ENCODE measurements around the gene SLC41A3.

SLC41A3 gene

DNA sequence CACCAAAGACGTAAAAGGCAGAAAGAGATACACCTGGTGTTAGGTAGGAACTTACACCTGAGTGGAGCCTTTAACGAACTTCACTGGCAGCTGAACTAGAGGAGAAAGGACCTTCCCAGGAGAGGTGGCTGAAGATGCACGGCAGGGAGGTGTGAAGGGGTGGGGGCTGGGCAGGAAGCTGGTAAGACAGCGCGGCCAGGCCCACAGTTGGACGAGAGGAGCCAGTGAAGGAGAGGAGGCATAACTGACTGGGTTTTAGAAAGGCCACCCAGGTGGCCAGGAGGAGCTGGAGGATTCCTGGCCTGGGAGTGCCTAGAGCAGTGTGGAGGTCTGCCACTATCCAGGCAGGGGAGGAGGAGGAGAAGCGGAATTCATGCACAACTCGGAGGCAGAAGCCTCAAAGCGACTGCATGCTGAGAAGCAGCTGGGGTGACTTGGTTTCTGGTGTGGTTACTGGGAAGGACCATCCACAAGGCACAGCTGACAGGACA is 51.9 kb downstream of the SLC41A3 start:
- Histone ChIP-seq H3K4me3 (ENCODE audit: low read depth, low read length) (no peak overlapping the region), H3K36me3 (ENCODE audit: control insufficient read depth, insufficient read depth, low read length) (peaks cover 3% of the 10 kb centered on the region; the same call in 1 of the 2 replicates), H3K27me3 (ENCODE audit: control insufficient read depth, insufficient read depth, low read length) (no peaks in the 10 kb centered on the region), H3K27ac (ENCODE audit: low read depth, low read length) (no peak overlapping the region), H3K9me3 (ENCODE audit: control insufficient read depth, insufficient read depth, low read length) (peaks cover 18% of the 10 kb centered on the region), H3K4me1 (ENCODE audit: control insufficient read depth, insufficient read depth, low read length) (0 out of 2 replicates have a peak, but pooled peaks cover 4% of the 10 kb centered on the region), H3K9ac (ENCODE audit: low read depth, low read length) (no peak overlapping the region)

DNA sequence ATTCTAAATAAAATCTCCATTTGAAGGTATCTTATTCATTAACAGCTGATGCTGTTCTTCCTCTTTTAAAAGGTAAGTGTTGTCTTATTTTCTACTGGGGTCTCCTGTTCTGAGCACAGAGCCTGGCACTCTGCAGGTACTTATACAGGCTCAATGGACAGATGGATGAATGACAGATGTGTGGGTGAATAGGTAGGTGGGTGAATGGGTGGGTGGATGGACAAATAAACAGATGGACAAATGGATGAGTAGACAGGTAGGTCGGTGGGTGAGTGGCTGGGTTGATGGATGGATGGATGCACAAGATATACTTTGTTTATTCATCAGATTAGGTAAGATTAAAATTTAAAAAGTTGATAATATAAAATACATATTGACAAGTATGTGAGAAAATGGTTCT is 53.5 kb downstream of the SLC41A3 start:
- Histone ChIP-seq H3K27me3 (ENCODE audit: control insufficient read depth, insufficient read depth, low read length) (no peaks in the 10 kb centered on the region), H3K27ac (ENCODE audit: low read depth, low read length) (no peak overlapping the region), H3K4me3 (ENCODE audit: low read depth, low read length) (no peak overlapping the region), H3K9me3 (ENCODE audit: control insufficient read depth, insufficient read depth, low read length) (peaks cover 21% of the 10 kb centered on the region), H3K4me1 (ENCODE audit: control insufficient read depth, insufficient read depth, low read length) (0 out of 2 replicates have a peak, but pooled peaks cover 4% of the 10 kb centered on the region), H3K9ac (ENCODE audit: low read depth, low read length) (no peak overlapping the region), H3K36me3 (ENCODE audit: control insufficient read depth, insufficient read depth, low read length) (peaks cover 3% of the 10 kb centered on the region; the same call in 1 of the 2 replicates)

DNA sequence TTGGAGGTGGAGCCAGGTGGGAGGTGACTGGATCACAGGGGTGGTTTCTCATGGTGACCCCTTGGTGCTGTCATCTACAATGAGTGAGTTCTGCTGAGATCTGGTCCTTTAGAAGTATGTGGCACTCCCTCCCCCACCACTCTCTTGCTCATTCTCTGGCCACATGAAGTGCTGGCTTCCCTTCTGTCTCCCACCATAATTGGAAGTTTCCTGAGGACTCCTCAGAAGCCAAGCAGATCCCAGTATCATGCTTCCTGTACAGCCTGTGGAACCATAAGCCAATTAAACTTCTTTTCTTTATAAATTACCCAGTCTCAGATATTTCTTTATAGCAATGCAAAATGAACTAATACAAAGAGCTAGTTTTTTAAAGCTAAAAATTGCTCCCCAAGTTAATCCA is 54.7 kb downstream of the SLC41A3 start:
- Histone ChIP-seq H3K27ac (ENCODE audit: low read depth, low read length) (no peak overlapping the region), H3K4me1 (ENCODE audit: control insufficient read depth, insufficient read depth, low read length) (0 out of 2 replicates have a peak, but pooled peaks cover 4% of the 10 kb centered on the region), H3K36me3 (ENCODE audit: control insufficient read depth, insufficient read depth, low read length) (peaks cover 3% of the 10 kb centered on the region; the same call in 1 of the 2 replicates), H3K4me3 (ENCODE audit: low read depth, low read length) (no peak overlapping the region), H3K27me3 (ENCODE audit: control insufficient read depth, insufficient read depth, low read length) (no peaks in the 10 kb centered on the region), H3K9me3 (ENCODE audit: control insufficient read depth, insufficient read depth, low read length) (peaks cover 21% of the 10 kb centered on the region), H3K9ac (ENCODE audit: low read depth, low read length) (no peak overlapping the region)

DNA sequence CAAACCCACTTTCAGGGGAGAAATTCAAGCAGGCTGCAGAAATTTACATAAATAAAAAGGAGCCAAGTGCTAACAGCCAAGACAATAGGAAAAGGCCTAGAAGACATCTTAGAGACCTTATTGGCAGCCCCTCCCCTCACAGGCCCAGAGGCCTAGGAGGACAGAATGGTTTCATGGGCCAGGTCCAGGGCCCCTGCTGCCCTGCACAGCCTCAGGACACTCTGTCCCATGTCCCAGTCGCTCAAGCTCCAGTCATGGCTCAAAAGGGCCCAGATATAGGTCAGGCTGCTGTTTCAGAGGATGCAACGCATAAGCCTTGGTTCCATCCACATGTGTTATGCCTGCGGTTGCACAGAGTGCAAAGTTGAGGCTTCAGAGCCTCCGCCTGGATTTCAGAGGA is 55.8 kb downstream of the SLC41A3 start:
- Histone ChIP-seq H3K4me3 (ENCODE audit: low read depth, low read length) (no peak overlapping the region), H3K36me3 (ENCODE audit: control insufficient read depth, insufficient read depth, low read length) (peaks cover 3% of the 10 kb centered on the region; the same call in 1 of the 2 replicates)

DNA sequence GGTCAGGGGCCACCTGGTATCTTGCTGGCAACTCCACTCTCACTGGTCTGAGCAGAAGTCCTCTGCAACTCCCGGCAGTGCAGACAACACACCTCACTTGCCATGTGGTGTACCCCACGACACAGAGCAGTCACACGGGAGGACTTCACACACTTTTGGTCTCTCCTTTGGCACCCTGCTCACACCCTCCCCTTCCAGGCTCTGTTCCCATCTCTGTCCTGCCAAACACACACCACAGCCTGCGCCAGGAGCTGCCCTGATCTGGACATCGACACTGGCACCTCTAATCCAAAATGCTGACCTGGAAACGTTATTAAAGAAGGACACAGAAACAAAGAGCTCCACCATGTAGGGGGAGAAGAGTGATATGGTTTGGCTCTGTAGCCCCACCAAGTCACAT is 57.2 kb downstream of the SLC41A3 start:
- H3K27ac ChIP-seq (ENCODE audit: low read depth, low read length): no peak overlapping the region
- no peak overlapping the region for H3K4me3 ChIP-seq (ENCODE audit: low read depth, low read length)
- peaks cover 15% of the 10 kb centered on the region for H3K4me1 ChIP-seq (ENCODE audit: control insufficient read depth, insufficient read depth, low read length)
- H3K36me3 ChIP-seq (ENCODE audit: control insufficient read depth, insufficient read depth, low read length): peaks cover 3% of the 10 kb centered on the region; the same call in 1 of the 2 replicates
- peaks cover 21% of the 10 kb centered on the region for H3K9me3 ChIP-seq (ENCODE audit: control insufficient read depth, insufficient read depth, low read length)
- H3K27me3 ChIP-seq (ENCODE audit: control insufficient read depth, insufficient read depth, low read length): no peaks in the 10 kb centered on the region; the same call in 1 of the 2 replicates
- no peak overlapping the region for H3K9ac ChIP-seq (ENCODE audit: low read depth, low read length)

More for the DNA sequence above, 55.8 kb downstream of the SLC41A3 start:
- Histone ChIP-seq H3K9ac (ENCODE audit: low read depth, low read length) (no peak overlapping the region), H3K4me1 (ENCODE audit: control insufficient read depth, insufficient read depth, low read length) (peaks cover 6% of the 10 kb centered on the region; the same call in 1 of the 2 replicates), H3K9me3 (ENCODE audit: control insufficient read depth, insufficient read depth, low read length) (peaks cover 21% of the 10 kb centered on the region), H3K27me3 (ENCODE audit: control insufficient read depth, insufficient read depth, low read length) (no peaks in the 10 kb centered on the region), H3K27ac (ENCODE audit: low read depth, low read length) (no peak overlapping the region)

DNA sequence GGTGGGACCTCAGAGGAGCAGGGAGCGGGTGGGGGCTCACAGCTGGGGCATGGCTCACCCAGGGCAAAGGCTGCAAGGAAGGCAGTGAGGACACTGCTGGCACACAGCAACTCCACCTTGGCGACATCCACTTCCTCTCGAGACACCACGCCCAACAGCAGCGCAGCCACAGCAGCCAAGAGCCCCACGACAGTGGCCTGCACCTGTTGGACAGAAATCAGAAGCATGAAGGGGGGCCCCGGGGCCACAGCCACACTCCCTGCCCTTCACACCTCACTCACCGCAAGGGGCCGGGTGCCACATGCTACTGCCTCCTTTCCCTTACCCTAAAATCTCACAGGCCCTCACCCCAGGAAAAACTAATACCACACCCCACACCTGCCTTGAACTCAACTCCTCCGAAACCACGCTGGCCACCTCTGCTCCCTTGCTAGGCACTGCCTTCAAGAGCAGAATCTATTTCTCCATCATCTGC is 57.6 kb downstream of the SLC41A3 start:
- Histone ChIP-seq H3K27ac (ENCODE audit: low read depth, low read length) (no peak overlapping the region), H3K27me3 (ENCODE audit: control insufficient read depth, insufficient read depth, low read length) (no peaks in the 10 kb centered on the region; the same call in 1 of the 2 replicates), H3K9ac (ENCODE audit: low read depth, low read length) (no peak overlapping the region), H3K4me3 (ENCODE audit: low read depth, low read length) (no peak overlapping the region), H3K4me1 (ENCODE audit: control insufficient read depth, insufficient read depth, low read length) (peaks cover 18% of the 10 kb centered on the region), H3K9me3 (ENCODE audit: control insufficient read depth, insufficient read depth, low read length) (peaks cover 21% of the 10 kb centered on the region), H3K36me3 (ENCODE audit: control insufficient read depth, insufficient read depth, low read length) (peaks cover 3% of the 10 kb centered on the region; the same call in 1 of the 2 replicates)

DNA sequence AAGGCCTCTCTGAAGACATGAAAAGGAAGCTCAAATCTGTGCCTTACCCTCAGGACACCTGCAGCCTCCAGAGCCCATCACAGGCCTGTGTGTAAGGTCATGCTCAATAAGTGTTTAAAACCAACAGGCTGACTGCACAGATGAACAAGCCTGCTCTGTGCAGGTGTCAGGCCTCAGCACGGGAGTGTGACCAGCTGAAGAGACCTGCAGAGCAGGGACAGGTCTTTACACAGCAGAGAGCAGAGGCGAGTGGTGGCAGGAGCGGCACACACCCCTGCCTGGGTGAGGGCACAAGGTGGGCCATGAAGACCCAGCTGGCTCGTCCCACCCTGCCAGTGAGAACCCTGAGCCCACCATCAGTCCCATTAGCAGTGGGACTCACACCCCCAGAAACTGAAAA is 58.1 kb downstream of the SLC41A3 start:
- H3K27me3 ChIP-seq (ENCODE audit: control insufficient read depth, insufficient read depth, low read length): no peaks in the 10 kb centered on the region; the same call in 1 of the 2 replicates
- H3K36me3 ChIP-seq (ENCODE audit: control insufficient read depth, insufficient read depth, low read length): peaks cover 3% of the 10 kb centered on the region; the same call in 1 of the 2 replicates
- H3K9me3 ChIP-seq (ENCODE audit: control insufficient read depth, insufficient read depth, low read length): peaks cover 21% of the 10 kb centered on the region
- H3K4me1 ChIP-seq (ENCODE audit: control insufficient read depth, insufficient read depth, low read length): peaks cover 21% of the 10 kb centered on the region
- H3K9ac ChIP-seq (ENCODE audit: low read depth, low read length): no peak overlapping the region
- H3K27ac ChIP-seq (ENCODE audit: low read depth, low read length): no peak overlapping the region
- H3K4me3 ChIP-seq (ENCODE audit: low read depth, low read length): no peak overlapping the region

DNA sequence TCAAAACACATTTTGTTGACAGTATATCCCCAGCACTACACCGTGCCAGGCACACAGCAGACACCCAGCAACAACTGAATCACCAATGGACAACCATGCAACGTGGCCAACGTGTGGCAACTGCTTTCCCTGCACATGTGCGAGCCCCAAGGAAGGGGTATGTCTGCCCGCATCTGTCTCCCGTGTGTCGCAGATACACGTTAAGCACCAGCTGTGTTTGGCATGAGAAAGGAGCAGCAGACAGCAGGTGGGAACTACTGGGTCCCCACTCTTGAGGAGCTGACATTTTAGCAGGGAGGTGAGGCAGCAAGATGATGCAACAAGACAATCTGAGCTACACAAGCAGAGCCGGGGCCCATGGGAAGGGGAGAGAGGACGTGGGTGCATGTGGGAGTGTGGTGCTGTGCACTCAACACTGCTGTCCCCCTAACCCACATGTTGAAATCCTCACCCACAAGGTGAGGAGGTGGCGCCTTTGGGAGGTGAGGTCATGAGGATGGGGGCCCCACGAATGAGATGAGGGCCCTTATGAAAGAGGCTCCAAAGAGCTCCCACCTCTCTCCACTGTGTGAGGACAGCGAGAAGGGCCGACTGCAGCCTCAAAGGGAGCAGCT is 58.7 kb downstream of the SLC41A3 start:
- Histone ChIP-seq H3K9me3 (ENCODE audit: control insufficient read depth, insufficient read depth, low read length) (peaks cover 21% of the 10 kb centered on the region), H3K4me3 (ENCODE audit: low read depth, low read length) (no peak overlapping the region), H3K4me1 (ENCODE audit: control insufficient read depth, insufficient read depth, low read length) (peaks cover 23% of the 10 kb centered on the region), H3K36me3 (ENCODE audit: control insufficient read depth, insufficient read depth, low read length) (peaks cover 3% of the 10 kb centered on the region; the same call in 1 of the 2 replicates), H3K27ac (ENCODE audit: low read depth, low read length) (no peak overlapping the region), H3K9ac (ENCODE audit: low read depth, low read length) (no peak overlapping the region), H3K27me3 (ENCODE audit: control insufficient read depth, insufficient read depth, low read length) (no peaks in the 10 kb centered on the region; the same call in 1 of the 2 replicates)

DNA sequence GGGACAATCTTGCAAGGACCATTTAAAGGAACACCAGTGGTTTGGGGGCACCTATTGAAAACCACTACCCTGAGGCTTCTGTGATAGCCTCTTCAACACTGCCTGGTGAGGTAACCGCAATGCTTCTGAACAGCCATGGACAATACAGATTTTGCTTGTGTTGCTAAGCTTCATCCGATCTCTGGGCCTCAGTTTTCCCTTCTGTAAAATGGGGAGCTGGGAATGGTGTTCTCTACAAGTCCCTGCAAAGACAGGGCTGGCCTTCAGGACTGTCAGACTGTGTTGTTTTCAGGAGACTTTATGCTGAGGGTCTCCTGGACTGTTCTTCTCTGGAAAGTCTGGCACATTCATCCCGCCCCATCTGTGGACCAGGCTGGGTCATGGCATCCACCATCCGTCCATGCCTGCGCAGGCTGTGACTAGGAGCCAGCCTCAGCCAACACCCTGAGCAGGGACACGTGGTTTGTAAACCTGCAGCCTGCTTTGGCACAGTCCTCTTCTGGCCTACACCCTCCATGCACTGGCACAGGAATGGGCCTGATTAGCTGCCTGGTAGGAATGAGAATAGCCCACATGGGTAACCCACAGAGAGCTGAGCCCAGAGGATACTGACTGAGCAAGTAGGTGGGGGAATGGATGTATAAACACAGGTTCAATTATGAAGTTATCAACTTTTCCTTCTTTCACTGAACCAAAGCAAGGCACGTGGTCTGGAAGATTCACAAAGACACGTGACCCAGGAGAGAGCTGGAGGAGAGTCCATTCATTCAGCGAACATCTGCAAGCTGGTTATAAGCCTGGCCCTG is 59.7 kb downstream of the SLC41A3 start:
- no peak overlapping the region for H3K4me3 ChIP-seq (ENCODE audit: low read depth, low read length)
- H3K9ac ChIP-seq (ENCODE audit: low read depth, low read length): no peak overlapping the region
- H3K27ac ChIP-seq (ENCODE audit: low read depth, low read length): no peak overlapping the region
- H3K36me3 ChIP-seq (ENCODE audit: control insufficient read depth, insufficient read depth, low read length): no peaks in the 10 kb centered on the region
- peaks cover 18% of the 10 kb centered on the region for H3K9me3 ChIP-seq (ENCODE audit: control insufficient read depth, insufficient read depth, low read length)
- H3K27me3 ChIP-seq (ENCODE audit: control insufficient read depth, insufficient read depth, low read length): no peaks in the 10 kb centered on the region; the same call in 1 of the 2 replicates
- H3K4me1 ChIP-seq (ENCODE audit: control insufficient read depth, insufficient read depth, low read length): peaks cover 23% of the 10 kb centered on the region

DNA sequence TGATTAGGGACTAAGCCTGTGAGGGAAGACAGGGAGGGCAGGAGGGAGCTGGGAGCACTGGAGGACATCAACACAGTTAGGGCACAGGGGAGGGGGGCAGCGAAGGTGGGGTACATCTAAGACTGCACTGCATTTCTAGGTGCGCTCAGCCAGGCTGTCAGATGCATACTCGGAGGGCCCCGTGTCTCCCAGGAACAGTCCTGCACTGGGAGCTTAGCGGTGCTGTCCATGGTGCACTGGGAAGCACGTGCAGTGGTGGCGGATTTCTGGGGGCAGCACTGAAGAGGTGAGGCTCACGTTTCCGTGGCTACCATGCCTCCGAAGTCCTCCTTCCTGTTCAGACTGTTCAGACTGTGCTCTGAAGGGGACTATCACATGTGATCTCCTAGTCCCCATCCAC is 60.5 kb downstream of the SLC41A3 start:
- no peaks in the 10 kb centered on the region for H3K36me3 ChIP-seq (ENCODE audit: control insufficient read depth, insufficient read depth, low read length)

More for the DNA sequence above, 60.5 kb downstream of the SLC41A3 start:
- H3K27ac ChIP-seq (ENCODE audit: low read depth, low read length): no peak overlapping the region
- peaks cover 14% of the 10 kb centered on the region for H3K9me3 ChIP-seq (ENCODE audit: control insufficient read depth, insufficient read depth, low read length)
- peaks cover 23% of the 10 kb centered on the region for H3K4me1 ChIP-seq (ENCODE audit: control insufficient read depth, insufficient read depth, low read length)
- H3K9ac ChIP-seq (ENCODE audit: low read depth, low read length): no peak overlapping the region
- H3K4me3 ChIP-seq (ENCODE audit: low read depth, low read length): no peak overlapping the region
- H3K27me3 ChIP-seq (ENCODE audit: control insufficient read depth, insufficient read depth, low read length): no peaks in the 10 kb centered on the region; the same call in 1 of the 2 replicates

Measured in HUES48 (cell line).